Pancreas (tissue), 10 donors: ENCODE measurements around the gene NAP1L4. TPM values are rescaled to one million over a fixed set of nuclear protein-coding genes. Genes with fewer than 3 reads are reported as not detected.

Experiments used
- ATAC-seq, 4 donors: fragments of 200-7000 bp; cut with Tn5 transposase; one replicate each; pipeline versions ENCODE4 v1.8.0 to v1.9.1; 2020; ENCODE audit warnings: mild to moderate bottlenecking in 4 of 4, moderate library complexity in 4 of 4
- DNase-seq, 6 donors: peaks; one replicate each; pipeline ENCODE4 v3.0.0-alpha.2; 2020
- FAIRE-seq: peaks from 2 replicates; lab custom pipeline; 2012; peaks lifted over from hg19 to GRCh38; lab: Jason Lieb, UNC
- H3K27ac ChIP-seq, 4 donors: fragments of 200-600 bp; sonication (generic); 1 replicate in 3 of 4; 2 replicates in 1 of 4; pipeline versions ENCODE4 v1.5.0 to v1.8.0; 2020
- H3K27me3 ChIP-seq, 4 donors: fragments of 200-600 bp; one replicate each; pipeline ENCODE4 v1.8.0; 2021
- H3K36me3 ChIP-seq, 3 donors: fragments of 200-600 bp; sonication (generic) in 1 of 3; one replicate each; pipeline versions ENCODE4 v1.5.0 to v1.8.0; 2020 to 2021
- H3K4me1 ChIP-seq, 3 donors: fragments of 200-600 bp; one replicate each; pipeline ENCODE4 v1.8.0; 2021
- H3K4me3 ChIP-seq, 4 donors: fragments of 200-600 bp; sonication (generic) in 2 of 4; one replicate each; pipeline versions ENCODE4 v1.5.0 to v1.8.0; 2020 to 2021
- H3K9me3 ChIP-seq, 4 donors: fragments of 200-600 bp; one replicate each; pipeline ENCODE4 v1.8.0; 2021
- CTCF ChIP-seq, 4 donors: fragments of 200-600 bp; sonication (generic) in 3 of 4; IDR thresholded peaks; one replicate each; pipeline versions ENCODE4 v1.5.0 to v1.8.0; 2021; ENCODE audit warnings: antibody characterized with exemption in 4 of 4
- WGBS, 2 donors: extraction: QIAGEN DNeasy Blood & Tissue Kit; methylation state at CpG; one replicate each; pipeline ENCODE4 v1.1.7; 2013; 5-methylcytosine and 5-hydroxymethylcytosine counted together
- intact Hi-C, 3 donors: fragments of 100-400 bp; cut with DNase I; formaldehyde crosslinking; loops; one replicate each; pipeline versions ENCODE4 v1.11.1 to v1.14.2; 2022
- polyA plus RNA-seq, 2 donors: library from polyadenylated mRNA; stranded (reverse); fragments of 200-250 nt; gene quantifications; one replicate each; pipeline ENCODE4 v1.2.3, GENCODE V29; 2013
- total RNA-seq, 6 donors: library from RNA; stranded (reverse); fragmentation: NEBNext Ultra II Directional in 4 of 6; extraction: Animal tissue kit (Norgen Biotek cat#: 25700) in 4 of 6; gene quantifications; one replicate each; pipeline versions ENCODE4 v1.2.1 to v1.2.4, GENCODE V29; 2021 to 2023
- donor health status: healthy with polysubstance abuse.
- donor health status: DM: no; HTN: no; CAD: no; lungs with moderate emphysema.
- donor health status: DM: no; HTN: no; CAD: no.
- donor health status: control.
- donor health status: control.
- donor health status: Bipolar disorder and iron deficiency.
- donor health status: DM: yes; HTN: yes; CAD: no.
- donor health status: DM: no; HTN: no; CAD: no.
- donor health status: DM: no; HTN: no; CAD: no.
- donor health status: DM: yes; HTN: yes; CAD: no.

Gene NAP1L4
- total and polyA plus RNA-seq, 8 donors: 29.3 to 67.4 (median 41.0) TPM

- WGBS, 2 donors: 55 to 58% methylated on average over 25 of the region's 25 CpGs
- peaks cover 0 to 9% (median 6%) of the 10 kb centered on the region in 3 donors for H3K4me1 ChIP-seq
- peak overlapping the region; percentile 27 to 71 (median 52) for H3K4me3 ChIP-seq
- H3K36me3 ChIP-seq: no peaks in the 10 kb centered on the region
- H3K9me3 ChIP-seq: no peaks in the 10 kb centered on the region
- no peaks in the 10 kb centered on the region for H3K27me3 ChIP-seq
- intact Hi-C loops: no loop called here
- H3K27ac ChIP-seq: peak overlapping the region in 1 of 4 donors; percentile 64
- no peak for FAIRE-seq
- no peak for TF ChIP-seq CTCF (IDR thresholded peaks at IDR 0.05)
- no peak for ATAC-seq
- DNase-seq: peak in 4 of 6 donors; percentile 25 to 60 (median 42)
Measured at GRCh38 chr11:2927851-2928604, 64.1 kb downstream of the NAP1L4 start.

- no peak for FAIRE-seq
- WGBS, 2 donors: 85 to 90% methylated on average over 12 of the region's 12 CpGs
- DNase-seq: peak in 3 of 6 donors; percentile 34 to 44 (median 43)
- TF ChIP-seq CTCF (IDR thresholded peaks at IDR 0.05): no peak
- no peak overlapping the region for H3K4me3 ChIP-seq
- no peaks in the 10 kb centered on the region for H3K36me3 ChIP-seq
- no peaks in the 10 kb centered on the region for H3K27me3 ChIP-seq
- no peaks in the 10 kb centered on the region for H3K9me3 ChIP-seq
- peaks cover 0 to 9% (median 6%) of the 10 kb centered on the region in 3 donors for H3K4me1 ChIP-seq
- ATAC-seq: no peak
- intact Hi-C loops: no loop called here
- no peak overlapping the region for H3K27ac ChIP-seq
Measured at GRCh38 chr11:2927121-2927800, 64.9 kb downstream of the NAP1L4 start.

GRCh38 chr11:2926611-2927051 lies 65.5 kb downstream of the NAP1L4 start:
- 91 to 97% methylated on average over 11 of the region's 11 CpGs for WGBS, 2 donors
- Histone ChIP-seq H3K9me3 (no peaks in the 10 kb centered on the region), H3K36me3 (no peaks in the 10 kb centered on the region), H3K4me1 (peaks cover 0 to 9% (median 6%) of the 10 kb centered on the region in 3 donors), H3K4me3 (no peak overlapping the region), H3K27ac (no peak overlapping the region), H3K27me3 (no peaks in the 10 kb centered on the region)
- TF ChIP-seq CTCF (IDR thresholded peaks at IDR 0.05): no peak
- ATAC-seq (no peak), DNase-seq (peak in 3 of 6 donors; percentile 16 to 60 (median 45)), FAIRE-seq (no peak)
- intact Hi-C loops: no loop called here

GRCh38 chr11:2924821-2925675 lies 67.1 kb downstream of the NAP1L4 start:
- Histone ChIP-seq H3K4me1 (peaks cover 0 to 9% (median 6%) of the 10 kb centered on the region in 3 donors), H3K9me3 (no peaks in the 10 kb centered on the region), H3K36me3 (no peaks in the 10 kb centered on the region), H3K27me3 (no peaks in the 10 kb centered on the region), H3K27ac (no peak overlapping the region), H3K4me3 (no peak overlapping the region)
- intact Hi-C loops: no loop called here
- DNase-seq (peak in 2 of 6 donors; percentile 22 to 52), FAIRE-seq (no peak), ATAC-seq (no peak)
- no peak for TF ChIP-seq CTCF (IDR thresholded peaks at IDR 0.05)
- WGBS, 2 donors: 93 to 95% methylated on average over 30 of the region's 30 CpGs
